HG02973 (cell line): ENCODE data around the gene TMEM91.
A peak's percentile ranks its signal among the peaks of the same experiment; 100 is the strongest.
"Not testable (repeated sequence)": the region's sequence is repeated elsewhere in the genome, so short reads cannot be mapped to it uniquely, and the experiment has no call there.

ENCODE experiments used
- ATAC-seq: cut with Tn5 transposase; IDR thresholded peaks from one replicate; pipeline ENCODE4 v1.9.1; 2021; ENCODE audit warnings: moderate library complexity; ENCODE audit not compliant: unreplicated experiment

TMEM91 gene

DNA sequence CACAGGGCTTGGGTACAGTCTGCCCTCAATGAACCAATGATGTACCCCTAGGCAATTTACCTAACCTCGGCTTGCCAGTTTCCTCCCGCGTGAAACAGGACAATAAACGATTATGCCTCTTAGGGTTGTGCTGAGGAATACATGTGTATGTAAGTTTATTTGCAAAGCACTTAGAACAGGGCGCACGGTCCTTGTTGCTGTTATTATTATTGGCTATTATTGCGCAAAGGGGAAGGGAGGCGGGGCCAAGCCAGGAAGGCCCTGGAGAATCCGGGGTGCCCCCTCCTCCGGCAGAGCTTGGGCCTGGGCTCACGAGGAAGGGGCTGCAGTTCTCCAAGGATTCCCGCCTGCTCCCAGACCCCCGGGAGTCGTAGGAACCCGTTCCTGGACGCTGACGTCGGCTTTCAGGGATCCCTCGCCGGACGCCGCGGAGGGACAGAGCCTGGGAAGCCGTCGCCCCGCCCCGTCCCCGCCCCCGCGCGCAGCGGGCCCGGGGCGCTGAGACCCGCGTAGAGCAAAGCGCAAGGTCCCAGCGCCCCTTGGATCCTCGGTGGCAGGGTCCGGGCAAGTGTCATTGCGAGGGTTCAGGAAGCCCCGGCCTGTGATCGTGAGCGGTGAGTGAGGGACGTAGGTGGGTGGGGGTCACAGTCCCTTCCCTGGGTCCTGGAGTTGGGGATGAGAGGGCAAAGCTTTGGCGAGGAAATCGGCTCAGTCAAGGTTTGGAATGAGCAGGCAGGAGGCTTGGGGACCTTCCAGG lies at the start of gene TMEM91:
TMEM91 (plus strand) TSS at position 293 of the 757 bp plus-strand sequence. CDS start 1,777 bp downstream, outside the sequence.
- ATAC-seq = no peak

DNA sequence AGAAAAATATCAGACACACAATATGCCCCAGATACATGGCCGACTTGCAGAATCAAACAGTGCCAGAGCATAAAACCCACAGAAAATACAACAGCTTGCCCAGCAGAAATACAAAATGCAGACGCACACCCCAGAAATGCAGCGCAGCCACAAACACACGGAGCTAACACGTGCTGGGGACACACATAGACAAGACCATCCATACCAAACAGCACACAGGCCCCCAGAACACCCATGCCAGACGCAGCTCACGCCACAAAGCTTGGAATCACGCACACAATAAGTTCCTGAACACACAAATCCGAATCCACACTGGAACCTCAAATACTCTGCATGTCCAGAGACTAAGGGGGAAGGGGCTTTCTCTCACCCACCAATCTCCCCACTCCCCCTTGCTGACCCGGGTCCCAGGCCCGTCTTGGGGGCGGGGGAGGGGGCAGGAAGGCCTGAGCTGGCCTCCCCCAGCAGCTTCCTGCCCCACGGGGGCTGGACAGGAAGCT lies 49.2 kb upstream of the TMEM91 start:
- ATAC-seq = no peak

DNA sequence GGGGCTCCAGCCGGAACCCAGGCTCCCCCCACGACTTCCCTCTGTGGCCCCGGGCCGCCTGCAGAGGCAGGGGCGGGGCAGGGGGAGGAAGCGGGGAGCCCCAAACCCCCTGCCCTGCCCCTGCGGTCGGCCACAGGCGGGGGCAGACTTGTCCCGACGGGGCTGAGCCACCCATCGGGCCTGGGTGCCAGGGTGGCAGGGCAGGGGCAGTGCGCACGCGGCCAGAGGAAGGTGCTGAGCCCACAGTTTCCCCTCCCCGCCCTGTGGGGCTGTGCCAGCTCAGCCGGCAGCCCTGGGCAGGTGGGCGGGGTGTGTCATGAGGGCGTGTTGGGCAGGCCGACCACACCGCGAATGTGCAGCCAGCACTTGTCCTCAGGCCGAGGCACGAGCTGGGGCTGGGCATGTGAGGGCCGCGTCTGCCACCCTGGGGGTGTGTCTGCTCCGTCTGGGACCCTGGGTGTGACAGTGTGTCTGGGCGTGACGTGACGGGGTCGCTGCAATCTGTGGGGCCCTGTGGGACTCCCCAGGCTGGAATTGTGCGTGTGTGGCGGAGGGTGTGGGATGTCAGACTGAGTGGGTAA lies 48.7 kb upstream of the TMEM91 start:
- ATAC-seq = peak; percentile 43

DNA sequence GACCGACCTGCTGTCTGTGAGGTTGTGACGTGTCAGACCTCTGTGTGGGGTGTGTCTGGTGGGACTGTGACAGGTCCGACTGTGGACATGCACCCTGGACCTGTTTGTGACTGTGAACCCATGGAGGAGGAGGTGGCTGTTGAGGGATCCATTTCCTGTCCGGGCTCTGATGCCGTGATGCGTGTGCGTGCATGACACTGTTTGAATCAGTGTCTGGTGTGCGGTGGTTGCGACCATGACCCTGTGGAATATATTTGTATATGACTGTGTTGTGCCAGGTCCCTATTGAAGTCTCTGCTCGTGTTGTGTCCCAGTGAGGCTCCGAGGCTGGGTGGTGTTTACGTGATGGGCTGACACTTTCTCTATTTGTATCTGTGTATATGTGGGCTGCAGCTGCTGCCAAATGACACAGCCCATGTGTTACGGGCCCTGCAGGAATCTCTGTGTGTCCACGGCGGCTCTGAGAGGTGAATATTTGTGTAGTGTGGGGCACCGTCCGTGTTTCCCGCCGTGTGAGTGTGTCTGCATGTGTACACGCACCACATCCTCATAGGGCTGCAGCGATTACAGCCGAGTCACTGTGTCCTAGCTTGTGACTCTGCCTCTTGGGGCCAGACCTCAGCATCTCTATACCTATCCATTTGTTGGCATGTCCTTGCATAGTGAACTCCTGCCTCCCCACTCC lies 48.0 kb upstream of the TMEM91 start:
- ATAC-seq = peak; percentile 14

DNA sequence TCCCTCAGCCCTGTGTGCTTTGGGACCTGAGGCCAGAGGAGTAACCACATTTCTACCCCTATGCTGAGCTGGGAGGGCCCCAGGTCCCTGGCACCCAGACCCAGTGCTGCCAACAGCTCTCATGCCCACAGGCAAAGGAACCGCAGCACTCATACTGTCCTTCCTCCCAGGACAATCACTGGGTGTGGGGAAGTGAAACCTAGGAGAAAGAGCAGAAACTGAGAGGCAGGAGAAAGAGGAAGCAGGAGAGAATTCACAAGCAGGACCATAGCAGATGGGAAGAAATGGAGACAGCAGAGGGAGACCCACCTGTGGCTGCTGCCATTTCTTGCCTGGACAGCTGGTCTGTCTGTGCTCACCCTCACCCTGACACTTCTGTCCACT lies 47.5 kb upstream of the TMEM91 start:
- no peak for ATAC-seq

DNA sequence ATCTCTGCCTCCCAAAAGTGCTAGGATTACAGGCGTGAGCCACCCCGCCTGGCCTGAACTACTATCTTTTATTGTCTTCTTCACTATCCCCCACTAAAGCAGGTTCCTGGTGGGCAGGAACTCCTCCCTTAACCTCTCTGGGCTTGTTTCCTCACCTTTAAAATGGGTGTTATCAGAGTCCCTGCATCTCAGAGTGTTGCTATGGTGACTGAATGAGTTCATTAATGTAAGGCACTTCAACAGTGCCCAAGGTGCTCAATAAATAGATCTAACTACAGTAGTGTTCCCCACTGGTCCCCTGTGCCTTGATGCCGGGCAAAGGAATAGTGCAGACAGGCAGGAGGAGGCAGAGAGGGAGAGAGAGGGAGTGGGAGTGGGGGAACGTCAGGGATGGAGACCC lies 45.9 kb upstream of the TMEM91 start:
- no peak for ATAC-seq

DNA sequence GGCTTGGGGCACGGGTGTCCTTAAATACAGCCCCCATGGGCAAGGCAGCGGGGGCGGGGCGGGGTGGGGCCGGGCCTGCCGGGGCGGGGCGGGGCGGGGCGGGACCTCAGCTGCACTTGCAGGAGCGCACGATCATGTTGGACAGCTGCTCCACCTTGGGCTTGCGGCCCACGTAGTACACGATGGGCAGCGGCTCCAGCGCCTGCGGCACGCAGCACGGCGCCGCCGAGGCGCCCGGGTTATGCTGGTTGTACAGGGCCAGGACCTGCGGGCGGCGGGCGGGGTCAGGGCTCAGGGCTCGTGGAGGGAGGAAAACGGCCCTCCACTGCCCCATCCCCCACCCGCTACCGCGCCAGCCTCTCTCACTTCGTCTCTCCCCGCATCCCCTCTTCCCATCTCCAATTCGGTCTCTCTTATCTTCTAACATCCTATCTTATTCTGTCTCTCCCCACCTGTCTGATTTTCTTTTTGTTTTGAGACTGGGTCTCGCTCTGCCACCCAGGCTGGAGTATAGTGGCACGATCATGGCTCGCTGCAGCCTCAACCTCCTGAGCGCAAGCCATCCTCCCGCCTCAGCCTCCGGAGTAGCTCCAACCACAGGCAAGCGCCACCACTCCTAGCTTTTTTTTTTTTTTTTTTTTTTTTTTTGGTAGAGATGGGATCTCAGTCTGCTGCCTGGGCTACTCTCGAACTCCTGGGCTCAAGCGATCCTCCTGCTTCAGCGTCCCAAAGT lies 45.2 kb upstream of the TMEM91 start:
- no peak for ATAC-seq

DNA sequence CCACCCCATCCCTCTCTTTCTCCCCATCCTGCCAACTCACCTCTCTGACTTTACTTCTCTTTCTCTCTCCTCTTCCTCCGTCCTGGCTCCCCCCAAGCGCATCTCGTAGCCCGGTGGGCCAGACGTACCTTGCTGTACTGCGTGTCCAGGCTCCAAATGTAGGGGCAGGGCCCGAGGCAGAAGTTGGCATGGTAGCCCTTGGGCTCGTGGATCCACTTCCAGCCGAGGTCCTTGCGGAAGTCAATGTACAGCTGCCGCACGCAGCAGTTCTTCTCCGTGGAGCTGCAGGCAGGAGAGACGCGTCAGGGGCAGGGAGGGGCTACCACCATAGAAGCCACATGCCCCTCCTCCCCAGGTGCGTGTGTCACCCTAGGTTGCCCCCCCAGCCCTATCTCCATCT lies 44.3 kb upstream of the TMEM91 start:
- no peak for ATAC-seq

DNA sequence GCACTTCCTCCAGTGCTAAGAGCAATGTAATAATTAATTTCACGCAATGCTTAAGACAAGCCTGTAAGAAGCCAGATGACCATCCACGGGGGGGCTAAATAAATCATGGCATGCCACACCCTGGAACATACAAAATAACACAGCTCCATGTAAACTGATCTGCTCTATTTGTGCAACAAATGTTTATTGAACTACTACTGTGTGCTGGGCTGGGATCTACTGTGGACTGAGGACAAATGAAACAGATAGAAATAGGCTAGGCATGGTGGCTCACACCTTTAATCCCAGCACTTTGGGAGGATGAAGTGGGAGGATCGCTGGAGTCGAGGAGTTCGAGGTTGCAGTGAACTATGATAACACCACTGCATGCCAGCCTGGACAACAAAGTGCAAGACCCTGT lies 43.9 kb upstream of the TMEM91 start:
- ATAC-seq = no peak

DNA sequence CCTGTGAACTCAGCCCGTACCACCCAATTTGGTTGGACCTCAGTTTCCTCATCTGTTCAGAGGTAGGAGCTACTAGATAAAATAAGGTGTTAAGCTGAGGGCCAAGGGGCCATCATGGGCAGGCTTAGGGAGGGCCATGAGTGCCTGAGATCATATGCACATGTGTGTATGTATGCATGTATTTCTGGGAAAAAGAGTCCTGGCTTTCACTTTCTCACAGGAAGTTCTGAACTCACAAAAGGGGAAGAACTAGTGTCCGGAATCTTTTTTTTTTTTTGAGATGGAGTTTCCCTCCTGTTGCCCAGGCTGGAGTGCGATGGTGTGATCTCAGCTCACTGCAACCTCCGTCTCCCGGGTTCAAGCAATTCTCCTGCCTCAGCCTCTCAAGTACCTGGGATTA lies 41.5 kb upstream of the TMEM91 start:
- no peak for ATAC-seq

DNA sequence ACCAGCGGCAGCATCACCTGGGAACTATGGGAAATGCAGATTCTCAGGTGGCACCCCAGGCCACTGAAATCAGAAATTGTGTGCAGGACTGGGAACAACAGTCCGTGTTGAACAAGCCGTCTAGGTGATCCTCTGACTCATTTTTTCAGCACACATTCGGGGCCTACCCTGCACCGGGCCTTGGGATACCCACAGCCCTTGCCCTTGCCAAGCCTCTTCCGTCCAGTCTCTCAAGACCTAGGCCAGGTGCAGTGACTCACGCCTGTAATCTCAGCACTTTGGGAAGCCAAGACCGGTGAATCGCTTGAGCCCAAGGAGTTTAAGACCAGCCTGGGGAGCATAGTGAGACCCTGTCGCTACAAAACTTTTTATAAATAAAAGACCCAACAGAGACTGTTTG lies 40.9 kb upstream of the TMEM91 start:
- no peak for ATAC-seq

DNA sequence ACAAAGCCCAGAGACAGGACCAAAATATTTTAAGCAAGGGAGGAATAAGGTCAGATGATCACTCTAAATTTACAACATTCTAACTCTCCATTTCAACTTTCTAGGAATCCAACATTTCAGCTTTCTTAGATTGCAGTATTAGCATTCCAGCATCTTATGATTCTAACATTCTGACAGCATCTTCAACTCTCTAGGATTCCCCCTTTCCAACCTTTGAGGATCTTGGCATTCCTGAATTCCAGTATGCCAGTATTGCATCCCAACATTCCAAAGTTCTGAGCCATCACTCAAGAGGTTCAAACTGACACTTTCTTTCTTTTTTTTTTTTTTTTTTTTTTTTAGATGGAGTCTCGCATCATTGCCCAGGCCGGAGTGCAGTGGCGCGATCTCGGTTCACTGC lies 36.4 kb upstream of the TMEM91 start:
- ATAC-seq = no peak

DNA sequence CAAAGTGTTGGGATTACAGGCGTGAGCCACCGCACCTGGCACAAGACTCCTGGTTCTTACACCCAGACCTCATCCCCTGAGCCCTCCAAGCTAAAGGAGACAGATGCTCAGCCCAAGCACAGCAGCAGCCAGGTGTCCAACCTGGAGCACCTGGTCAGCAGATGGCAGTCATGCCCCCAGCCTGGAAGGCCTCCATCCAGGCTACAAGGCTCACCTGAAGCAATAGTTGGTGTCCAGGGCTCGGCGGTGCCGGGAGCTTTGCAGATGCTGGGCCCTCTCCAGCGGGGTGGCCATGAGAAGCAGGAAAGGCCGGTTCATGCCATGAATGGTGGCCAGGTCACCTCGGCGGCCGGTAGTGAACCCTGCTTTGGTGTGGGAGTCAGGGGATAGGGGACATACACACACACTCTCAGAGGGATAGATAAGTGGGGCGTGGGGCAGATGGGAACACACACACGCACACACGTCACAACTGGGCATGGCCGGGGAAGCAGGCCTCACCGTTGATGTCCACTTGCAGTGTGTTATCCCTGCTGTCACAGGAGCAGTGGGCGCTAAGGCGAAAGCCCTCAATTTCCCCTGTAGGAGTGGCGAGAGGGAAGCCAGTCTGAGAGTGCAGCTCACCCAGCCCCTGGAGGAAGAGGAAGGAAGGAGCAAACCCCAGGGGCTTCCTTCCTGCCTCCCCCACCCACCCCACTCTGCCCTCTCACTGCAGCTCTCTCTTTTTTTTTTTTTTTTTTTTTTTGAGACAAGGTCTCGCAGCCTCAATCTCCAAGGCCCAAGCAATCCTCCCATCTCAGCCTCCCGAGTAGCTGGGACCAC lies 34.5 kb upstream of the TMEM91 start:
- ATAC-seq = no peak

DNA sequence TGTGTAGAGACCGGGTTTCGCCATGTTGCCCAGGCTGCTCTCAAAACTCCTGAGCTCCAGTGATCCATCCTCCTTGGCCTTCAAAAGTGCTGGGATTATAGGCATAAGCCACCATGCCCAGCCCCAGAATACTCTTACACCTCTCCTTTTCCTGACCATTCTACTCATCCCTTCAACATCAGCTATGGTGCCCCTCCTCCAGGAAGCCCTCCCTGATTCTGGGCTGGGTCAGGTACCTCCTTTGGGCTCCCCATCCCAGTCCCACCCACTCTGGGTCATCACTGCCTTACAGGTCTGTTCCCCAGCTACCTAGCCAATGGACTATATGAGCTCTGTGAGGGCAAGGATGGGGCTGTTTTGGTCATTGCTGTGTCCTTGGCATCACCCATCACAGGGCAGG lies 32.2 kb upstream of the TMEM91 start:
- ATAC-seq = no peak

DNA sequence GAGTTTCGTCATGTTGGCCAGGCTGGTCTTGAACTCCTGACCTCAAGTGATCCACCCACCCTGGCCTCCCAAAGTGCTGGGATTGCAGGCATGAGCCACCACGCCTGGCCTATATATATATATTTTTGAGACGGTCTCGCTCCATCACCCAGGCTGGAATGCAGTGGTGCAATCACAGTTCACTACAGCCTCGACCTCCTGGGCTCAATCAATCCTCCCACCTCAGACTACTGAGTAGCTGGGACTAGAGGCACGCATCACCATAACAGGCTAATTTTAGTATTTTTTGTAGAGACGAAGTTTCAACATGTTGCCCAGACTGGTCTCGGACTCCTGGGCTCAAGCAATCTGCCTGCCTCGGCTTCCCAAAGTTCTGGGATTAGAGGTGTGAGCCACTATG lies 29.4 kb upstream of the TMEM91 start:
- not testable (repeated sequence) for ATAC-seq

DNA sequence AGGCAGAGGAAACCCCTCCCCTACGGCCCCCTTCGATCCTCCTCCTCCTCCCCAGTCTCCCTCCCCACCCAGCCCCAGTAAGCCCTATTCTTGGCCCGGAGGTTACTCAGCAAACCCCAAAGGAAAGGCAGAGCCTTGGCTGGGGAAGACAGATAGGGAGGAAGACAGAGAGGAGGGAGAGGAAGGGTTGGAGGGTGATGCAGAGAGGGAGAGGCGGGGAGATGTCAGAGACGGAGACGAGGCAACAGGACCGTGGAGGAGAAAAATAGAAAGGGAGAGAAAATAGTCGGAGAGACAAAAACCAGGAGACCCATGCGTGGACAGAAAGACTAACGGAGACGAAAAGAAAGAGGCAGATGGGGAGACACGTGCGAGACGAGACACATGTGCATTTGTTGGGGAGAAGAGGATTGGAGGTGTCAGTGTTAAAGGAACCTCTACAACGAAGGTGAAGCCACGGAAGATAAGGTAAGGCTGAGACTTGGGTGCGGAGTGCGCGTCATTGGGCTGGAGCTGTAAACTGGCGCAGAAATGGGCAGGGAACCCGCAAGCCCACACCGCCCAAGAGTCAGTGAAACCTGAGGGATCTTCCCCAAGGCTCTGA lies 25.5 kb upstream of the TMEM91 start:
- ATAC-seq = no peak

DNA sequence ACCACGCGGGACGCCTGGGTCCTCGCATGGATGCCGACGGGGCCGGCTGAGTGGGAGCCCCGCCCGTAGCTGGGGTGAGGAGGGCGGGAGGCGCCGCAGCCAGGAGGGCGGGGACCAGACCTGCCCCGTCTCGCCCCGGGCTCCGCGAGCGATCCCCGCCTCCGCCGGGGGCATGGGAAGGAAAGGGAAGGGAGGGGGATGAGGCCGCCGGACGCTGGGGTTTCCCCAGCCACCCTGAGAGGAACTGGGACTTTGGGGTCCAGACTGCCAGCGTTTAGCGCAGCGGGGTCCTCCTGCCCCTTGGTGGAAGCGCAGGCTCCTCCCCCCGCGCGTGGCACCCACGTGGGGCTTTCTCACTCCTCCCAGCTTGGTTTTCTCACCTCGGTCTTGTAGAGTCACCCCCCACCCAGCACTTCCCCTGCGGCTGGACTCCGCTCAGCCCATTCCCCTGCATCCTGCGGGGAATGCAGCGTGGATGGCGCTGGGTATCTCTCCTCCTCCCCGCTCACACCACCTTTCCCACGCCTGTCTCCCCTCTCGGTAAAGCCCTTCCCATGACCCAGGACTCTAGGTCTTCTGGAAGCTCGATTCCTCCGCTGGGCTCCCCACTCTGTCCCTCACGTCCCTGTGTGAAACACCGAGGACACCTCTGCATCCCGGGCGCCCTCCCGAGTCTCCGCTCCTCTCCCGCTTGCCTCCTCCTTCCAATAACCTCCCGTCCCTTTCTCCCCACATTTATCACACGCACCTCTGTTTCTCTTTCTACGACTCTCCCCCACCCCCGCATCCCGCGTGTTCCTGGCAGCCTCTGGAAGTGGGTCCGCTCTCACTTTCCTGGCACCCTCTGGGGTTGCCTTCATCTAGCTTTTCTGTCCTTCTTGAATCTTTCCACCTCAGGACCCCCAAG lies 24.7 kb upstream of the TMEM91 start:
- peak; percentile 26 for ATAC-seq

DNA sequence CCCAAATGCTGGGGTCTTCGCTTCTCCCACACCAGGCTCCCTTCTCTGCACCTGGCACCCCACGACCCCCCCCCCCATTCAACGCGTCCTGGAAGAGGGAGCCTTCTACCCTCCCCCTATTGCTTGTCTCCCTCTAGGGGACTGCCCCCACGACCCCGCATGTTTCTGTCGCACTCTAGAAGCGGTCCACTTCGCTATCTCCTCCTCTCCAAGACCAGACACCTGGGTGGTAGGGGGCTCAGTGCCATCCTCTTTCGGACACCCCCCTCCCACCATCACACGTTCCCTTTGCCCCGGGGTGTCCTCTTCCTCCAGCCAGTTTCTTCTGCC lies 24.1 kb upstream of the TMEM91 start:
- no peak for ATAC-seq
